IPS-20b (cell line): Measurements from ENCODE around the gene ARHGAP10.

Experiments
- H3K27ac ChIP-seq: one replicate; pipeline ENCODE4 v1.5.1; 2013; ENCODE audit warnings: low read length
- H3K27me3 ChIP-seq: 2 replicates; pipeline ENCODE4 v1.6.1; 2013; ENCODE audit warnings: mild to moderate bottlenecking, low read length, inconsistent platforms; ENCODE audit not compliant: insufficient read depth
- H3K36me3 ChIP-seq: 2 replicates; pipeline ENCODE4 v1.6.1; 2013; ENCODE audit warnings: low read depth, mild to moderate bottlenecking, inconsistent platforms, low read length, moderate library complexity; ENCODE audit not compliant: insufficient read depth
- H3K4me1 ChIP-seq: 2 replicates; pipeline ENCODE4 v1.6.1; 2013; ENCODE audit warnings: mild to moderate bottlenecking, control low read depth, inconsistent platforms, low read length, moderate library complexity; ENCODE audit not compliant: insufficient read depth
- H3K4me3 ChIP-seq: 2 replicates; pipeline ENCODE4 v1.5.1; 2013; ENCODE audit warnings: mild to moderate bottlenecking, low read length, inconsistent platforms
- H3K9ac ChIP-seq: 2 replicates; pipeline ENCODE4 v1.6.1; 2013; ENCODE audit warnings: low read depth, mild to moderate bottlenecking, inconsistent platforms, low read length, moderate library complexity
- H3K9me3 ChIP-seq: 2 replicates; pipeline ENCODE4 v1.6.1; 2013; ENCODE audit warnings: mild to moderate bottlenecking, low read depth, low read length, inconsistent platforms; ENCODE audit not compliant: insufficient read depth

Gene ARHGAP10

GRCh38 chr4:148089624-148090023 is 357.7 kb downstream of the ARHGAP10 start:
- no peak overlapping the region for H3K27ac ChIP-seq
- no peaks in the 10 kb centered on the region for H3K4me1 ChIP-seq
- no peak overlapping the region for H3K4me3 ChIP-seq
- no peak overlapping the region for H3K9ac ChIP-seq
- no peaks in the 10 kb centered on the region for H3K9me3 ChIP-seq
- no peaks in the 10 kb centered on the region for H3K36me3 ChIP-seq
- no peaks in the 10 kb centered on the region for H3K27me3 ChIP-seq

- Histone ChIP-seq H3K4me1 (no peaks in the 10 kb centered on the region), H3K27ac (no peak overlapping the region), H3K36me3 (no peaks in the 10 kb centered on the region), H3K9me3 (no peaks in the 10 kb centered on the region), H3K9ac (no peak overlapping the region), H3K27me3 (no peaks in the 10 kb centered on the region), H3K4me3 (no peak overlapping the region)
Observed at GRCh38 chr4:148090029-148090428, 358.1 kb downstream of the ARHGAP10 start.

- no peaks in the 10 kb centered on the region for H3K4me1 ChIP-seq
- H3K27me3 ChIP-seq: no peaks in the 10 kb centered on the region
- no peak overlapping the region for H3K27ac ChIP-seq
- H3K4me3 ChIP-seq: no peak overlapping the region
- no peaks in the 10 kb centered on the region for H3K9me3 ChIP-seq
- no peaks in the 10 kb centered on the region for H3K36me3 ChIP-seq
- no peak overlapping the region for H3K9ac ChIP-seq
Observed at GRCh38 chr4:148090503-148091476, 358.9 kb downstream of the ARHGAP10 start.

GRCh38 chr4:148091896-148092295 is 360.0 kb downstream of the ARHGAP10 start:
- Histone ChIP-seq H3K4me1 (no peaks in the 10 kb centered on the region), H3K36me3 (no peaks in the 10 kb centered on the region), H3K27me3 (no peaks in the 10 kb centered on the region), H3K9me3 (no peaks in the 10 kb centered on the region), H3K9ac (no peak overlapping the region), H3K27ac (no peak overlapping the region), H3K4me3 (no peak overlapping the region)

- Histone ChIP-seq H3K36me3 (no peaks in the 10 kb centered on the region), H3K27ac (no peak overlapping the region), H3K27me3 (no peaks in the 10 kb centered on the region), H3K4me1 (no peaks in the 10 kb centered on the region), H3K4me3 (no peak overlapping the region), H3K9me3 (no peaks in the 10 kb centered on the region), H3K9ac (no peak overlapping the region)
Observed at GRCh38 chr4:148092316-148093014, 360.6 kb downstream of the ARHGAP10 start.

GRCh38 chr4:148093065-148093464 is 361.2 kb downstream of the ARHGAP10 start:
- H3K27me3 ChIP-seq: no peaks in the 10 kb centered on the region
- H3K4me3 ChIP-seq: no peak overlapping the region
- no peaks in the 10 kb centered on the region for H3K9me3 ChIP-seq
- H3K4me1 ChIP-seq: peaks cover 3% of the 10 kb centered on the region; the same call in 1 of the 2 replicates
- H3K36me3 ChIP-seq: no peaks in the 10 kb centered on the region
- H3K9ac ChIP-seq: no peak overlapping the region
- H3K27ac ChIP-seq: no peak overlapping the region

GRCh38 chr4:148094149-148094548 is 362.3 kb downstream of the ARHGAP10 start:
- no peaks in the 10 kb centered on the region for H3K27me3 ChIP-seq
- H3K4me1 ChIP-seq: peaks cover 7% of the 10 kb centered on the region; the same call in 1 of the 2 replicates
- H3K36me3 ChIP-seq: no peaks in the 10 kb centered on the region
- H3K27ac ChIP-seq: no peak overlapping the region
- H3K4me3 ChIP-seq: no peak overlapping the region
- H3K9me3 ChIP-seq: no peaks in the 10 kb centered on the region
- no peak overlapping the region for H3K9ac ChIP-seq

- no peak overlapping the region for H3K27ac ChIP-seq
- no peaks in the 10 kb centered on the region for H3K36me3 ChIP-seq
- no peaks in the 10 kb centered on the region for H3K27me3 ChIP-seq
- H3K4me3 ChIP-seq: no peak overlapping the region
- H3K4me1 ChIP-seq: peaks cover 7% of the 10 kb centered on the region; the same call in 1 of the 2 replicates
- H3K9ac ChIP-seq: no peak overlapping the region
- no peaks in the 10 kb centered on the region for H3K9me3 ChIP-seq
Observed at GRCh38 chr4:148095346-148095923, 363.5 kb downstream of the ARHGAP10 start.

GRCh38 chr4:148097801-148098200 is 365.9 kb downstream of the ARHGAP10 start:
- Histone ChIP-seq H3K36me3 (no peaks in the 10 kb centered on the region), H3K4me1 (peaks cover 7% of the 10 kb centered on the region; the same call in 1 of the 2 replicates), H3K27me3 (no peaks in the 10 kb centered on the region), H3K9ac (no peak overlapping the region), H3K4me3 (peak overlapping the region; percentile 23; the same call in 1 of the 2 replicates), H3K27ac (no peak overlapping the region), H3K9me3 (no peaks in the 10 kb centered on the region)

- no peak overlapping the region for H3K9ac ChIP-seq
- no peak overlapping the region for H3K4me3 ChIP-seq
- H3K4me1 ChIP-seq: peaks cover 7% of the 10 kb centered on the region; the same call in 1 of the 2 replicates
- no peaks in the 10 kb centered on the region for H3K36me3 ChIP-seq
- no peaks in the 10 kb centered on the region for H3K9me3 ChIP-seq
- no peaks in the 10 kb centered on the region for H3K27me3 ChIP-seq
- H3K27ac ChIP-seq: no peak overlapping the region
Observed at GRCh38 chr4:148101235-148101634, 369.3 kb downstream of the ARHGAP10 start.

GRCh38 chr4:148101790-148102189 is 369.9 kb downstream of the ARHGAP10 start:
- Histone ChIP-seq H3K36me3 (no peaks in the 10 kb centered on the region), H3K9ac (no peak overlapping the region), H3K27me3 (no peaks in the 10 kb centered on the region), H3K4me1 (peaks cover 7% of the 10 kb centered on the region; the same call in 1 of the 2 replicates), H3K27ac (no peak overlapping the region), H3K4me3 (no peak overlapping the region), H3K9me3 (no peaks in the 10 kb centered on the region)
